Sigmoid colon (tissue), 7 donors: ENCODE results near the gene ABCD4. TPM values are rescaled to one million over a fixed set of nuclear protein-coding genes. Genes with fewer than 3 reads are reported as not detected.
"Not testable (repeated sequence)": the region's sequence is repeated elsewhere in the genome, so short reads cannot be mapped to it uniquely, and the experiment has no call there.

Experiments
- DNase-seq: peaks from one replicate; pipeline ENCODE4 v3.0.0-alpha.2; 2019
- H3K27ac ChIP-seq, 4 donors: fragments of 200-600 bp; sonication (generic); one replicate each; pipeline ENCODE4 v1.5.1; 2016 to 2019; ENCODE audit warnings: mild to moderate bottlenecking in 1 of 4
- H3K27me3 ChIP-seq, 3 donors: fragments of 200-600 bp; sonication (generic); one replicate each; pipeline ENCODE4 v1.5.1; 2019; ENCODE audit warnings: mild to moderate bottlenecking in 1 of 3
- H3K36me3 ChIP-seq, 4 donors: fragments of 200-600 bp; sonication (generic); one replicate each; pipeline ENCODE4 v1.5.1; 2016 to 2019
- H3K4me1 ChIP-seq, 4 donors: fragments of 200-600 bp; sonication (generic); one replicate each; pipeline ENCODE4 v1.5.1; 2017 to 2019
- H3K4me3 ChIP-seq, 4 donors: fragments of 200-600 bp; sonication (generic); one replicate each; pipeline ENCODE4 v1.5.1; 2017 to 2019; ENCODE audit warnings: mild to moderate bottlenecking in 2 of 4, moderate library complexity in 1 of 4
- H3K9me3 ChIP-seq, 4 donors: fragments of 200-600 bp in 3 of 4; sonication (generic) in 3 of 4; one replicate each; pipeline versions ENCODE4 v1.5.1 to v1.6.1; 2013 to 2019
- EP300 ChIP-seq, 4 donors: sonication (generic); formaldehyde crosslinking; IDR thresholded peaks; one replicate each; pipeline ENCODE4 v1.6.1; 2017; ENCODE audit warnings: antibody characterized with exemption in 4 of 4
- POLR2A ChIP-seq, 2 donors: fragments of 450-650 bp; IDR thresholded peaks; one replicate each; pipeline ENCODE4 v1.6.1; 2016; ENCODE audit warnings: antibody characterized with exemption in 2 of 2, mild to moderate bottlenecking in 2 of 2, moderate library complexity in 2 of 2
- POLR2AphosphoS5 ChIP-seq, 4 donors: sonication (generic); formaldehyde crosslinking; IDR thresholded peaks; one replicate each; pipeline ENCODE4 v1.6.1; 2017; ENCODE audit warnings: antibody characterized with exemption in 4 of 4
- WGBS, 2 donors: extraction: QIAGEN DNeasy Blood & Tissue Kit; methylation state at CpG; one replicate each; pipeline ENCODE4 v1.1.7; 2013; 5-methylcytosine and 5-hydroxymethylcytosine counted together
- intact Hi-C: fragments of 100-400 bp; cut with DNase I; formaldehyde crosslinking; loops from one replicate; pipeline ENCODE4 v1.15.1; 2023
- polyA plus RNA-seq, 3 donors: library from polyadenylated mRNA; stranded (reverse); fragments of 200-250 nt; gene quantifications; one replicate each; pipeline ENCODE4 v1.2.3, GENCODE V29; 2013
- total RNA-seq, 4 donors: library from RNA; depleted of rRNA; stranded (reverse); fragments of >200 nt; gene quantifications; one replicate each; pipeline ENCODE4 v1.1.0, GENCODE V29; 2016
- TF ChIP-seq, protein P1 (sequence below), 4 experiments: fragments of 450-650 bp in 3 of 4; fragments of 200-600 bp in 1 of 4; IDR thresholded peaks; one replicate each; pipeline ENCODE4 v1.5.1; 2016 to 2019; ENCODE audit warnings: antibody characterized with exemption in 4 of 4, mild to moderate bottlenecking in 3 of 4, moderate library complexity in 2 of 4
- donor health status: healthy with polysubstance abuse.
- donor health status: Bipolar disorder and iron deficiency.
- donor health status: healthy.

Gene ABCD4
- total and polyA plus RNA-seq, 7 donors, result 13.6 to 50.1 (median 28.9) TPM

DNA sequence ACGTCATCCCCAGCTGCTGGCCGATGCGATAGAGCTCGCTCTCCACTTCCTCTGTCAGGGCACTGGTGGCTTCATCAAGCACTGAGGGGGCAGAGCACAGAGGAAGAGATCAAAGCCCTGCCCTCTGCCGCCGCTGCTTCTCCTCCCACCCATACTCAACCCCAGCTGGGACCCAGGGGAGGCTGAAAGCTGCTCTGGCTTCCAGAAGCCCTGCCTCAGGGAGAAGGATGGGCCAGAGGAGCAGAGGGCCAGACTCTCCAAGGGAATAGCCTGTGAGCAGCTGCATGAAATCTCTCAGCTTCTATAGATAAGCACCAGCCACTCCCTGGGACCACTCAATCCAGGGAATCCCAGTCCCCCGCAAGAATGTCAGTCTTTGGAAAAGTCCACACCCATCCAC, 16.0 kb downstream of the ABCD4 start:
- 93 to 96% methylated on average over 7 of the region's 7 CpGs for WGBS, 2 donors

DNA sequence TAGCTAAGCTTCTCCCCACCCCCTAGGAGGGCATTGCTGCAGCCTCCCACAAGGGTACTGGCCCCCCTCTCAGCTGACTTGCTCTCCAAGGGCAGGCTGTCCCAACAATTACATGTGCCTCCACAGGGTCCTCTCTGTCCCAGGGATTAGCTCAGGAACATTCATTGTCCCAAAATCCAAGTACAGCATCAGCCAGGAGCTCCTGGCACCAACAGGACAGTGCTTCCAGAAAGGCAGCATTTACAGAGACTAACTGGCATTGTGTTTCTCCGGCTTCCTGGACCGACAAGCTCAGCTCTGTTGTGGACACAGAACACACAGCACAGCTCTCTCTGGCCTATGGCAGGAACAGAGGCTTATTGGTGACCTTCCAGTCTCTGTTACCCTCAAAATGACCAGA, 21.7 kb downstream of the ABCD4 start:
- H3K27me3 ChIP-seq, result no peaks in the 10 kb centered on the region
- no peaks in the 10 kb centered on the region for H3K9me3 ChIP-seq
- 95 to 98% methylated on average over 2 of the region's 2 CpGs for WGBS, 2 donors
- DNase-seq, result no peak
- H3K4me3 ChIP-seq, result no peak overlapping the region
- H3K4me1 ChIP-seq, result no peaks in the 10 kb centered on the region
- peaks cover 1 to 43% (median 10%) of the 10 kb centered on the region in 4 donors for H3K36me3 ChIP-seq
- intact Hi-C loops, result no loop called here
- no peak overlapping the region for H3K27ac ChIP-seq
- TF ChIP-seq POLR2AphosphoS5 (IDR thresholded peaks at IDR 0.05) (no peak), POLR2A (IDR thresholded peaks at IDR 0.05) (no peak), EP300 (IDR thresholded peaks at IDR 0.05) (no peak)
- TF ChIP-seq, protein P1, sequence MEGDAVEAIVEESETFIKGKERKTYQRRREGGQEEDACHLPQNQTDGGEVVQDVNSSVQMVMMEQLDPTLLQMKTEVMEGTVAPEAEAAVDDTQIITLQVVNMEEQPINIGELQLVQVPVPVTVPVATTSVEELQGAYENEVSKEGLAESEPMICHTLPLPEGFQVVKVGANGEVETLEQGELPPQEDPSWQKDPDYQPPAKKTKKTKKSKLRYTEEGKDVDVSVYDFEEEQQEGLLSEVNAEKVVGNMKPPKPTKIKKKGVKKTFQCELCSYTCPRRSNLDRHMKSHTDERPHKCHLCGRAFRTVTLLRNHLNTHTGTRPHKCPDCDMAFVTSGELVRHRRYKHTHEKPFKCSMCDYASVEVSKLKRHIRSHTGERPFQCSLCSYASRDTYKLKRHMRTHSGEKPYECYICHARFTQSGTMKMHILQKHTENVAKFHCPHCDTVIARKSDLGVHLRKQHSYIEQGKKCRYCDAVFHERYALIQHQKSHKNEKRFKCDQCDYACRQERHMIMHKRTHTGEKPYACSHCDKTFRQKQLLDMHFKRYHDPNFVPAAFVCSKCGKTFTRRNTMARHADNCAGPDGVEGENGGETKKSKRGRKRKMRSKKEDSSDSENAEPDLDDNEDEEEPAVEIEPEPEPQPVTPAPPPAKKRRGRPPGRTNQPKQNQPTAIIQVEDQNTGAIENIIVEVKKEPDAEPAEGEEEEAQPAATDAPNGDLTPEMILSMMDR (IDR thresholded peaks at IDR 0.05), result no peak

More for the DNA sequence above, 16.0 kb downstream of the ABCD4 start:
- H3K4me3 ChIP-seq, result no peak overlapping the region
- intact Hi-C loops, result no loop called here
- H3K4me1 ChIP-seq, result no peaks in the 10 kb centered on the region
- TF ChIP-seq, protein P1 (IDR thresholded peaks at IDR 0.05), result no peak
- no peak for TF ChIP-seq EP300 (IDR thresholded peaks at IDR 0.05)
- TF ChIP-seq POLR2A (IDR thresholded peaks at IDR 0.05), result no peak
- TF ChIP-seq POLR2AphosphoS5 (IDR thresholded peaks at IDR 0.05), result no peak
- H3K9me3 ChIP-seq, result no peaks in the 10 kb centered on the region
- H3K27me3 ChIP-seq, result no peaks in the 10 kb centered on the region
- peaks cover 16 to 94% (median 45%) of the 10 kb centered on the region in 4 donors for H3K36me3 ChIP-seq
- H3K27ac ChIP-seq, result no peak overlapping the region
- no peak for DNase-seq

DNA sequence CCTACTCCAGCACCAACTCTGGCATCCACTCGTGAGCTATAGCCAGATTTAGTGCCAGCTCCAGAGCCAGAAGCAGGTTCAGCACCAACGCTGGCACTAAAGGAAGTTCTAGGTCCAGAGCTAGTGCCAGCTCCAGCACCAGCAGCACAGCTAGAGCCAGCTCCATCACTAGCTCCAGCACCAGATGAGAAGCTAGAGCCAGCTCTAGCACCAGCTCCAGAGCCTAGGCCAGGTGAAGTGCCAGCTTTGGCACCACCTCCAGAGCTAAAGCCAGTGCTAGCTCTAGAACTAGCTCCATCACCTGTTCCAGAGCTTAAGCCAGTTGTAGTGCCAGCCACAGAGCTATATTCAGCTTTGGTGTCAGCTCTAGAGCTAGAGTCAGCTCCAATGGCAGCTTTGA, 24.7 kb downstream of the ABCD4 start:
- Histone ChIP-seq H3K36me3 (peaks cover 0 to 13% (median 0%) of the 10 kb centered on the region in 4 donors), H3K27ac (no peak overlapping the region), H3K4me3 (no peak overlapping the region), H3K4me1 (no peaks in the 10 kb centered on the region), H3K27me3 (no peaks in the 10 kb centered on the region), H3K9me3 (no peaks in the 10 kb centered on the region)
- DNase-seq, result no peak
- TF ChIP-seq POLR2A (IDR thresholded peaks at IDR 0.05) (no peak), EP300 (IDR thresholded peaks at IDR 0.05) (no peak), POLR2AphosphoS5 (IDR thresholded peaks at IDR 0.05) (no peak)
- TF ChIP-seq, protein P1 (IDR thresholded peaks at IDR 0.05), result no peak
- intact Hi-C loops, result no loop called here
- WGBS, 2 donors, result 85 to 96% methylated on average over 2 of the region's 2 CpGs

DNA sequence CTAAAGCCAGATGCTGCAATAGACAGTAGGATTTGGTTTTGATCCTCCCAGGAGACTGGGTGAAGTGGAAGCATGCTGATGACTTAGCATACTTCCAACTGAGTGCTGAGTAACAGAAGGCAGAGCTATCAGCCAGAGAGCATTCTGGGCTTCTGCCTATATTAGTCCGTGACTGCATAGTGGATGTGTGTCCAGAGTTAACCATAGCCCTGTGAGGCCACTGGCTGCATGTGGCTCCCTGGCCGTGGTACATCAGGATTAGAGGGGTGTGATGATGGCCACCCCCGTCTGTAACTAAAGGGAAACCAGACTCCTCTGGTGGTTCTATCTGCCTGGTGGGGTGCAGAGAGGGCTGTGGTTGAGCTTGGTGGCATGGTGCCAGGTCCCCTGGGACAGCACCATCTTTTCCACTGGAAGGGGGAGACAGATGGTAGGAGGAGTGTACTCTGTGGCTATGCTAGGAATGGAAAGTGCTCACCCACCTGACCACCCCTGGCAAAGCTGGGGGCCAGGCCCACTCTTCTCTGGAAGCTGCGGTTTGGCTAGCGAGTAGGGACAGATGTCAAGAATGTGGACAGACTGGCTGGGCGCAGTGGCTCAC, 27.4 kb downstream of the ABCD4 start:
- no peak overlapping the region for H3K27ac ChIP-seq
- intact Hi-C loops, result no loop called here
- WGBS, 2 donors, result 59 to 82% methylated on average over 6 of the region's 6 CpGs
- no peak for DNase-seq
- H3K9me3 ChIP-seq, result no peaks in the 10 kb centered on the region
- H3K4me3 ChIP-seq, result no peak overlapping the region
- H3K27me3 ChIP-seq, result no peaks in the 10 kb centered on the region
- H3K4me1 ChIP-seq, result no peaks in the 10 kb centered on the region
- no peak for TF ChIP-seq POLR2A (IDR thresholded peaks at IDR 0.05)
- no peak for TF ChIP-seq POLR2AphosphoS5 (IDR thresholded peaks at IDR 0.05)
- no peak for TF ChIP-seq EP300 (IDR thresholded peaks at IDR 0.05)
- TF ChIP-seq, protein P1 (IDR thresholded peaks at IDR 0.05), result no peak
- H3K36me3 ChIP-seq, result no peaks in the 10 kb centered on the region

DNA sequence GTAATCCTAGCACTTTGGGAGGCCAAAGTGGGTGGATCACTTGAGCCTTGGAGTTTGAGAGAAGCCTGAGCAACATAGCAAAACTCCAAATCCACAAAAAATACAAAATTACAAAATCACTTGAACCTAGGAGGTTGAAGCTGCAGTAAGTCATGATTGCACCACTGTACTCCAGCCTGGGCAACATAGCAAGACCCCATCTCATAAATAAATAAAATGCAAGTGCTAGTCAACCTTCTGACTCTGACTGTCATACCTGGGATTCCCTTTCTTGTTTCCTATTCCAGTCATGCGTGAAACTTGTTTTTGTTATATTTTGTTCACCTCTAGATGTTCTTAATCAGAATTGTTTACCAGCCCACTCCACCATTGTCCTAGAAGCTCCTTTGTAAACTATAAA, 31.4 kb downstream of the ABCD4 start:
- 36 to 94% methylated on average over 1 of the region's 1 CpG for whole genome bisulfite sequencing, 2 donors
- no peak for TF ChIP-seq POLR2A (IDR thresholded peaks at IDR 0.05)
- no peak for TF ChIP-seq EP300 (IDR thresholded peaks at IDR 0.05)
- TF ChIP-seq, protein P1 (IDR thresholded peaks at IDR 0.05), result no peak
- TF ChIP-seq POLR2AphosphoS5 (IDR thresholded peaks at IDR 0.05), result no peak
- Histone ChIP-seq H3K27me3 (no peaks in the 10 kb centered on the region), H3K4me3 (no peak overlapping the region), H3K36me3 (no peaks in the 10 kb centered on the region), H3K27ac (no peak overlapping the region), H3K9me3 (no peaks in the 10 kb centered on the region), H3K4me1 (no peaks in the 10 kb centered on the region)
- DNase-seq, result no peak
- intact Hi-C loops, result no loop called here

DNA sequence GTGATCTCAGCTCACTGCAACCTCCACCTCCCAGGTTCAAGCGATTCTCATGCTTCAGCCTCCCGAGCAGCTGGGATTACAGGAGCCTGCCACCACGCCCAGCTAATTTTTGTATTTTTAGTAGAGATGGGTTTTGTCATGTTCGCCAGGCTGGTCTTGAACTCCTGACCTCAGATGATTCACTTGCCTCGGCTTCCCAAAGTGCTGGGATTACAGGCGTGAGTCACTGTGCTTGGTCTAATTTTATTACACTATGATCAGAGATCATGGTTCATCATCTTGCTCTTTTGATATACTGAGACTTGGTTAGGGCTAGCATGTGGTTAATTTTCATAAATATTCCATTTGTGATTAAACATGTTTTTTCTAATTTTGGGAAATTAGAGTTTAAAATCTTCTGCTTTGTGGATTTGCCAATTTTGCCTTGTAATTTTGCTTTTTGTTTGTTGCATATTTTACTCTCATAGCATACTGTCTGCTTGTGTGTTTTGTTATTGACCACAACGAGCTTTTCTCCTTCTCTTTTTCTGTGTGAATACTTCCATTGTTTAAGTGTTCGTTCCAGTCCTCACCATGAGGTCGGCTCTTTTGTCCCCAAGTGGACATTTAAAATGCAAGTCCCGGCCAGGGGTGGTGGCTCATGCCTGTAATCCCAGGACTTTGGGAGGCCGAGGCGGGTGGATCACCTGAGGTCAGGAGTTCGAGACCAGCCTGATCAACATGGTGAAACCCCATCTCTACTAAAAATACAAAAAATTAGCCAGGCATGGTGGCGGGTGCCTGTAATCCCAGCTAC, 32.2 kb downstream of the ABCD4 start:
- DNase-seq, H3K36me3 ChIP-seq, intact Hi-C loops, H3K4me3 ChIP-seq, H3K4me1 ChIP-seq, H3K9me3 ChIP-seq, H3K27ac ChIP-seq, H3K27me3 ChIP-seq: not testable (repeated sequence)
- WGBS, 2 donors, result 52 to 73% methylated on average over 14 of the region's 14 CpGs
